ENCODE measurements around the gene TMEM131. TPM values are rescaled to one million over a fixed set of nuclear protein-coding genes. Genes with fewer than 3 reads are reported as not detected.

TMEM131 gene
- total and polyA plus RNA-seq, 5 donors, result 11.5 to 32.7 (median 28.8) TPM

GRCh38 chr2:97724501-97724900, 271.2 kb downstream of the TMEM131 start:
- Histone ChIP-seq H3K4me3 (ENCODE audit: low read length) (no peak overlapping the region), H3K27me3 (ENCODE audit: control insufficient read depth, insufficient read depth) (no peaks in the 10 kb centered on the region), H3K9me3 (ENCODE audit: control insufficient read depth, low read length) (no peaks in the 10 kb centered on the region), H3K27ac (ENCODE audit: low read length) (no peak overlapping the region), H3K4me1 (ENCODE audit: control insufficient read depth, insufficient read depth, low read length) (no peaks in the 10 kb centered on the region)
- intact Hi-C loops (cut with DNase I), result no loop called here
- 87% methylated on average over 17 of the region's 17 CpGs for WGBS
- DNase-seq (no peak), ATAC-seq (no peak)

- H3K4me3 ChIP-seq (ENCODE audit: low read length), result no peak overlapping the region
- no peaks in the 10 kb centered on the region for H3K27me3 ChIP-seq (ENCODE audit: control insufficient read depth, insufficient read depth)
- WGBS, result 62% methylated on average over 41 of the region's 41 CpGs
- no peak for DNase-seq
- no peak for ATAC-seq
- no peak overlapping the region for H3K27ac ChIP-seq (ENCODE audit: low read length)
- no peaks in the 10 kb centered on the region for H3K4me1 ChIP-seq (ENCODE audit: control insufficient read depth, insufficient read depth, low read length)
- H3K9me3 ChIP-seq (ENCODE audit: control insufficient read depth, low read length), result no peaks in the 10 kb centered on the region
- intact Hi-C loops (cut with DNase I), result no loop called here
Measured at GRCh38 chr2:97724073-97724410, 271.7 kb downstream of the TMEM131 start.

GRCh38 chr2:97723156-97724072, 272.3 kb downstream of the TMEM131 start:
- no peak for DNase-seq
- H3K27ac ChIP-seq (ENCODE audit: low read length), result no peak overlapping the region
- ATAC-seq, result no peak
- 84% methylated on average over 37 of the region's 37 CpGs for WGBS
- intact Hi-C loops (cut with DNase I), result no loop called here
- H3K27me3 ChIP-seq (ENCODE audit: control insufficient read depth, insufficient read depth), result no peaks in the 10 kb centered on the region
- H3K9me3 ChIP-seq (ENCODE audit: control insufficient read depth, low read length), result no peaks in the 10 kb centered on the region
- no peak overlapping the region for H3K4me3 ChIP-seq (ENCODE audit: low read length)
- no peaks in the 10 kb centered on the region for H3K4me1 ChIP-seq (ENCODE audit: control insufficient read depth, insufficient read depth, low read length)

- no peaks in the 10 kb centered on the region for H3K4me1 ChIP-seq (ENCODE audit: control insufficient read depth, insufficient read depth, low read length)
- WGBS, result 85% methylated on average over 6 of the region's 6 CpGs
- intact Hi-C loops (cut with DNase I), result no loop called here
- no peak overlapping the region for H3K27ac ChIP-seq (ENCODE audit: low read length)
- no peaks in the 10 kb centered on the region for H3K27me3 ChIP-seq (ENCODE audit: control insufficient read depth, insufficient read depth)
- no peak overlapping the region for H3K4me3 ChIP-seq (ENCODE audit: low read length)
- no peaks in the 10 kb centered on the region for H3K9me3 ChIP-seq (ENCODE audit: control insufficient read depth, low read length)
- ATAC-seq, result no peak
- no peak for DNase-seq
Measured at GRCh38 chr2:97722227-97722626, 273.5 kb downstream of the TMEM131 start.

GRCh38 chr2:97720746-97721145, 275.0 kb downstream of the TMEM131 start:
- intact Hi-C loops (cut with DNase I), result no loop called here
- Histone ChIP-seq H3K9me3 (ENCODE audit: control insufficient read depth, low read length) (no peaks in the 10 kb centered on the region), H3K27ac (ENCODE audit: low read length) (no peak overlapping the region), H3K4me1 (ENCODE audit: control insufficient read depth, insufficient read depth, low read length) (no peaks in the 10 kb centered on the region), H3K27me3 (ENCODE audit: control insufficient read depth, insufficient read depth) (no peaks in the 10 kb centered on the region), H3K4me3 (ENCODE audit: low read length) (no peak overlapping the region)
- DNase-seq (no peak), ATAC-seq (no peak)
- WGBS, result 86% methylated on average over 2 of the region's 2 CpGs

- 94% methylated on average over 16 of the region's 16 CpGs for WGBS
- intact Hi-C loops (cut with DNase I), result no loop called here
- DNase-seq, result no peak
Measured at GRCh38 chr2:97719362-97720155, 276.2 kb downstream of the TMEM131 start.

GRCh38 chr2:97718942-97719341, 276.8 kb downstream of the TMEM131 start:
- no peak overlapping the region for H3K4me3 ChIP-seq (ENCODE audit: low read length)
- no peak overlapping the region for H3K27ac ChIP-seq (ENCODE audit: low read length)
- no peaks in the 10 kb centered on the region for H3K9me3 ChIP-seq (ENCODE audit: control insufficient read depth, low read length)
- intact Hi-C loops (cut with DNase I), result no loop called here
- WGBS, result 72% methylated on average over 3 of the region's 3 CpGs
- no peaks in the 10 kb centered on the region for H3K27me3 ChIP-seq (ENCODE audit: control insufficient read depth, insufficient read depth)
- ATAC-seq (no peak), DNase-seq (no peak)
- H3K4me1 ChIP-seq (ENCODE audit: control insufficient read depth, insufficient read depth, low read length), result no peaks in the 10 kb centered on the region

More at GRCh38 chr2:97719362-97720155, 276.2 kb downstream of the TMEM131 start:
- Histone ChIP-seq H3K9me3 (ENCODE audit: control insufficient read depth, low read length) (no peaks in the 10 kb centered on the region), H3K4me1 (ENCODE audit: control insufficient read depth, insufficient read depth, low read length) (no peaks in the 10 kb centered on the region), H3K4me3 (ENCODE audit: low read length) (no peak overlapping the region), H3K27ac (ENCODE audit: low read length) (no peak overlapping the region), H3K27me3 (ENCODE audit: control insufficient read depth, insufficient read depth) (no peaks in the 10 kb centered on the region)
- no peak for ATAC-seq

- Histone ChIP-seq H3K4me3 (ENCODE audit: low read length) (no peak overlapping the region), H3K27me3 (ENCODE audit: control insufficient read depth, insufficient read depth) (no peaks in the 10 kb centered on the region), H3K9me3 (ENCODE audit: control insufficient read depth, low read length) (no peaks in the 10 kb centered on the region), H3K4me1 (ENCODE audit: control insufficient read depth, insufficient read depth, low read length) (no peaks in the 10 kb centered on the region), H3K27ac (ENCODE audit: low read length) (no peak overlapping the region)
- ATAC-seq, result no peak
- DNase-seq, result no peak
- 77% methylated on average over 21 of the region's 21 CpGs for WGBS
- intact Hi-C loops (cut with DNase I), result no loop called here
Measured at GRCh38 chr2:97718051-97718882, 277.5 kb downstream of the TMEM131 start.

GRCh38 chr2:97717613-97717995, 278.1 kb downstream of the TMEM131 start:
- H3K4me3 ChIP-seq (ENCODE audit: low read length), result no peak overlapping the region
- H3K4me1 ChIP-seq (ENCODE audit: control insufficient read depth, insufficient read depth, low read length), result no peaks in the 10 kb centered on the region
- DNase-seq (no peak), ATAC-seq (no peak)
- H3K27ac ChIP-seq (ENCODE audit: low read length), result no peak overlapping the region
- no peaks in the 10 kb centered on the region for H3K9me3 ChIP-seq (ENCODE audit: control insufficient read depth, low read length)
- intact Hi-C loops (cut with DNase I), result no loop called here
- WGBS, result 80% methylated on average over 3 of the region's 3 CpGs
- no peaks in the 10 kb centered on the region for H3K27me3 ChIP-seq (ENCODE audit: control insufficient read depth, insufficient read depth)

GRCh38 chr2:97716695-97717612, 278.8 kb downstream of the TMEM131 start:
- H3K4me1 ChIP-seq (ENCODE audit: control insufficient read depth, insufficient read depth, low read length), result no peaks in the 10 kb centered on the region
- ATAC-seq (no peak), DNase-seq (no peak)
- WGBS, result 87% methylated on average over 21 of the region's 21 CpGs
- intact Hi-C loops (cut with DNase I), result no loop called here
- no peak overlapping the region for H3K4me3 ChIP-seq (ENCODE audit: low read length)
- no peaks in the 10 kb centered on the region for H3K9me3 ChIP-seq (ENCODE audit: control insufficient read depth, low read length)
- no peak overlapping the region for H3K27ac ChIP-seq (ENCODE audit: low read length)
- no peaks in the 10 kb centered on the region for H3K27me3 ChIP-seq (ENCODE audit: control insufficient read depth, insufficient read depth)
